Activated naive CD4-positive, alpha-beta T cell treated with anti-CD3 and anti-CD28 coated beads for 36 hours (primary cell): ENCODE measurements around the gene MMP24. TPM values are rescaled to one million over a fixed set of nuclear protein-coding genes. Genes with fewer than 3 reads are reported as not detected.

Experiments
- CTCF ChIA-PET: fragments of 350-600 bp; sonication (Branson Sonifier 250); formaldehyde crosslinking; loops from one replicate; lab custom pipeline; 2021; ENCODE audit warnings: antibody characterized with exemption; lab: Charles Lee
- DNase-seq: peaks from one replicate; pipeline ENCODE4 v3.0.0-alpha.2; 2020
- H3K27ac Mint-ChIP-seq: one replicate; pipeline ENCODE4 v1.8.0; 2021; ENCODE audit warnings: mild to moderate bottlenecking, mixed read lengths
- H3K27me3 Mint-ChIP-seq: one replicate; pipeline ENCODE4 v1.8.0; 2021; ENCODE audit warnings: low read depth, mixed read lengths
- H3K36me3 Mint-ChIP-seq: one replicate; pipeline ENCODE4 v1.8.0; 2021; ENCODE audit warnings: low read depth, mixed read lengths
- H3K4me1 Mint-ChIP-seq: one replicate; pipeline ENCODE4 v1.8.0; 2021; ENCODE audit warnings: low read depth, mixed read lengths
- H3K4me3 Mint-ChIP-seq: one replicate; pipeline ENCODE4 v1.8.0; 2021; ENCODE audit warnings: mild to moderate bottlenecking, moderate library complexity, mixed read lengths
- H3K9me3 Mint-ChIP-seq: one replicate; pipeline ENCODE4 v1.8.0; 2021; ENCODE audit warnings: mixed read lengths
- intact Hi-C: fragments of 100-400 bp; cut with micrococcal nuclease; formaldehyde crosslinking; loops from one replicate; pipeline ENCODE4 v1.15.1; 2023
- total RNA-seq, 2 experiments: library from RNA; stranded (reverse); gene quantifications; one replicate each; pipeline ENCODE4 v1.2.3, GENCODE V29; 2021

MMP24 gene
- total RNA-seq, 2 experiments from 2014 or later: not detected

- Mint-ChIP-seq H3K4me1 (peaks cover 11% of the 10 kb centered on the region), H3K4me3 (peak overlapping the region; percentile 39), H3K27ac (peak overlapping the region; percentile 4), H3K9me3 (no peaks in the 10 kb centered on the region), H3K27me3 (no peaks in the 10 kb centered on the region), H3K36me3 (peaks cover 13% of the 10 kb centered on the region)
- CTCF ChIA-PET: interaction anchor here (0.6 to 0.7 kb wide), 2 partner anchors 23 to 27 kb away, joined by 3 to 4 read pairs; no protein-coding TSS in a partner anchor
- no peak for DNase-seq
- intact Hi-C loops: loop anchor here (2.0 to 10.0 kb wide), 3 partner anchors 184 to 402 kb away; partner anchors contain the start of genes ACSS2, GGT7, GSS and MYH7B
Measured at GRCh38 chr20:35276408-35276807, 49.9 kb downstream of the MMP24 start.

GRCh38 chr20:35277127-35277526, 50.6 kb downstream of the MMP24 start:
- Mint-ChIP-seq H3K4me3 (peak overlapping the region; percentile 97), H3K36me3 (peaks cover 15% of the 10 kb centered on the region), H3K9me3 (no peaks in the 10 kb centered on the region), H3K27ac (peak overlapping the region; percentile 96), H3K4me1 (peaks cover 12% of the 10 kb centered on the region), H3K27me3 (no peaks in the 10 kb centered on the region)
- intact Hi-C loops: loop anchor here (1.0 to 10.0 kb wide), 4 partner anchors 184 to 402 kb away; partner anchors contain the start of genes ACSS2, GGT7, GSS and MYH7B
- CTCF ChIA-PET: interaction anchor here (0.7 kb wide), 1 partner anchor 26 kb away, joined by 4 read pairs; no protein-coding TSS in a partner anchor
- DNase-seq: no peak

GRCh38 chr20:35277531-35278395, 51.3 kb downstream of the MMP24 start, which contains the start of gene MMP24OS:
TSS of gene MMP24OS (minus strand) at chr20:35278122. CDS start at chr20:35277929, 193 bp downstream.
- no peaks in the 10 kb centered on the region for H3K27me3 Mint-ChIP-seq
- peaks cover 19% of the 10 kb centered on the region for H3K36me3 Mint-ChIP-seq
- intact Hi-C loops: loop anchor here (1.0 to 10.0 kb wide), 4 partner anchors 185 to 403 kb away; partner anchors contain the start of genes ACSS2, GGT7, GSS and MYH7B
- H3K27ac Mint-ChIP-seq: peak within 1 kb of the TSS; percentile 96
- CTCF ChIA-PET: interaction anchor here (0.6 to 0.7 kb wide), 2 partner anchors 31 to 162 kb away, joined by 3 to 5 read pairs; no protein-coding TSS in a partner anchor
- H3K9me3 Mint-ChIP-seq: no peaks in the 10 kb centered on the region
- peaks cover 16% of the 10 kb centered on the region for H3K4me1 Mint-ChIP-seq
- peak within 1 kb of the TSS; percentile 97 for H3K4me3 Mint-ChIP-seq
- DNase-seq: peak; percentile 87

GRCh38 chr20:35279040-35279439, 52.5 kb downstream of the MMP24 start:
- Mint-ChIP-seq H3K27me3 (no peaks in the 10 kb centered on the region), H3K9me3 (no peaks in the 10 kb centered on the region), H3K27ac (peak overlapping the region; percentile 78), H3K36me3 (peaks cover 23% of the 10 kb centered on the region), H3K4me1 (peaks cover 23% of the 10 kb centered on the region), H3K4me3 (peak overlapping the region; percentile 10)
- intact Hi-C loops: loop anchor here (5.0 to 10.0 kb wide), 2 partner anchors 322 to 404 kb away; partner anchors contain the start of genes ACSS2, GGT7, GSS and MYH7B
- no peak for DNase-seq
- CTCF ChIA-PET: interaction anchor here (0.6 to 1.5 kb wide), 3 partner anchors 10 to 489 kb away, joined by 3 to 6 read pairs (median 3); no protein-coding TSS in a partner anchor

- peaks cover 23% of the 10 kb centered on the region for H3K36me3 Mint-ChIP-seq
- H3K4me1 Mint-ChIP-seq: peaks cover 24% of the 10 kb centered on the region
- peak overlapping the region; percentile 31 for H3K27ac Mint-ChIP-seq
- no peaks in the 10 kb centered on the region for H3K9me3 Mint-ChIP-seq
- no peaks in the 10 kb centered on the region for H3K27me3 Mint-ChIP-seq
- intact Hi-C loops: loop anchor here (5.0 to 10.0 kb wide), 2 partner anchors 322 to 405 kb away; partner anchors contain the start of genes ACSS2, GGT7, GSS and MYH7B
- no peak overlapping the region for H3K4me3 Mint-ChIP-seq
- CTCF ChIA-PET: interaction anchor here (1.1 to 1.5 kb wide), 2 partner anchors 11 to 27 kb away, joined by 3 to 6 read pairs; no protein-coding TSS in a partner anchor
- no peak for DNase-seq
Measured at GRCh38 chr20:35279533-35280174, 53.2 kb downstream of the MMP24 start.

- Mint-ChIP-seq H3K9me3 (no peaks in the 10 kb centered on the region), H3K27me3 (no peaks in the 10 kb centered on the region), H3K36me3 (peaks cover 23% of the 10 kb centered on the region), H3K4me1 (peaks cover 30% of the 10 kb centered on the region), H3K4me3 (no peak overlapping the region), H3K27ac (no peak overlapping the region)
- CTCF ChIA-PET: interaction anchor here (0.6 to 1.5 kb wide), 2 partner anchors 26 to 205 kb away, joined by 3 to 4 read pairs; no protein-coding TSS in a partner anchor
- intact Hi-C loops: no loop called here
- no peak for DNase-seq
Measured at GRCh38 chr20:35280523-35280922, 54.0 kb downstream of the MMP24 start.

GRCh38 chr20:35281506-35282101, 55.1 kb downstream of the MMP24 start:
- no peaks in the 10 kb centered on the region for H3K27me3 Mint-ChIP-seq
- H3K4me1 Mint-ChIP-seq: peaks cover 31% of the 10 kb centered on the region
- H3K36me3 Mint-ChIP-seq: peaks cover 23% of the 10 kb centered on the region
- H3K9me3 Mint-ChIP-seq: no peaks in the 10 kb centered on the region
- no peak overlapping the region for H3K4me3 Mint-ChIP-seq
- H3K27ac Mint-ChIP-seq: no peak overlapping the region
- no peak for DNase-seq
- intact Hi-C loops: no loop called here
- CTCF ChIA-PET: interaction anchor here (1.4 to 2.5 kb wide), 2 partner anchors 23 to 25 kb away, joined by 3 to 7 read pairs; no protein-coding TSS in a partner anchor

GRCh38 chr20:35283441-35284266, 57.2 kb downstream of the MMP24 start:
- CTCF ChIA-PET: interaction anchor here (0.7 to 2.5 kb wide), 3 partner anchors 23 to 164 kb away, joined by 3 to 7 read pairs (median 4); no protein-coding TSS in a partner anchor
- H3K9me3 Mint-ChIP-seq: no peaks in the 10 kb centered on the region
- peak overlapping the region; percentile 84 for H3K4me3 Mint-ChIP-seq
- intact Hi-C loops: loop anchor here (1.0 kb wide), 1 partner anchor 20 kb away; no protein-coding TSS in a partner anchor
- peak overlapping the region; percentile 88 for H3K27ac Mint-ChIP-seq
- peaks cover 16% of the 10 kb centered on the region for H3K36me3 Mint-ChIP-seq
- DNase-seq: peak; percentile 33
- H3K27me3 Mint-ChIP-seq: no peaks in the 10 kb centered on the region
- peaks cover 25% of the 10 kb centered on the region for H3K4me1 Mint-ChIP-seq

GRCh38 chr20:35284267-35284991, 57.9 kb downstream of the MMP24 start, which contains the start of gene EIF6:
TSS of gene EIF6 (minus strand) at chr20:35284772. CDS start at chr20:35284487, 285 bp downstream.
- Mint-ChIP-seq H3K4me1 (peaks cover 25% of the 10 kb centered on the region), H3K36me3 (peaks cover 14% of the 10 kb centered on the region), H3K9me3 (no peaks in the 10 kb centered on the region), H3K27me3 (no peaks in the 10 kb centered on the region), H3K4me3 (peak within 1 kb of the TSS; percentile 84), H3K27ac (peak within 1 kb of the TSS; percentile 88)
- CTCF ChIA-PET: interaction anchor here (0.7 to 1.2 kb wide), 2 partner anchors 45 to 164 kb away, joined by 3 to 4 read pairs; no protein-coding TSS in a partner anchor
- DNase-seq: peak; percentile 87
- intact Hi-C loops: loop anchor here (1.0 kb wide), 1 partner anchor 19 kb away; no protein-coding TSS in a partner anchor
